8988T (cell line): ENCODE measurements around the gene ALAD.
A peak's percentile ranks its signal among the peaks of the same experiment; 100 is the strongest.
"Not testable (repeated sequence)": the region's sequence is repeated elsewhere in the genome, so short reads cannot be mapped to it uniquely, and the experiment has no call there.

Source experiments
- DNase-seq: peaks from one replicate; pipeline ENCODE4 v3.0.0; 2011

ALAD gene

DNA sequence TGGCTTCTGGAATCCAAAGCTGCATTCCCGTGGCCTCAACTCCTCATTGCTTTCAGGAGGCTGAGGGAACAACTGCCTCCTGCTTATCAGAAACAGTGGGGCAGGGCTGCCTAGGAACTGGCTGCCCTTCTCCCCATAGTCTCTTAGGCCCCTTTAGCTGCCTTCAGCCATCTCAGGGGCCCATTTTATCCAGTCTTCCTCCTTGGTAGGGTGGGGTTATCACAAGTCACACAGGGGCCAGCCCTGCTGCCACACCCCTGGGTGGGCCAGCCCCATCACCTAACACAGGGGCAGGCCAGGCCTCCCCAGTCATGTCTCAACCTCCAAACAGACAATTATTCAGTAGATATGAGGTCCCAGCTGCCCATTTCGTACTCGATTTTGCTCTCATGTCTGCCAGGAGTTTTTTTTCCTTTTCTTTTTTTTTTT is 3.9 kb downstream of the ALAD start:
- no peak for DNase-seq

DNA sequence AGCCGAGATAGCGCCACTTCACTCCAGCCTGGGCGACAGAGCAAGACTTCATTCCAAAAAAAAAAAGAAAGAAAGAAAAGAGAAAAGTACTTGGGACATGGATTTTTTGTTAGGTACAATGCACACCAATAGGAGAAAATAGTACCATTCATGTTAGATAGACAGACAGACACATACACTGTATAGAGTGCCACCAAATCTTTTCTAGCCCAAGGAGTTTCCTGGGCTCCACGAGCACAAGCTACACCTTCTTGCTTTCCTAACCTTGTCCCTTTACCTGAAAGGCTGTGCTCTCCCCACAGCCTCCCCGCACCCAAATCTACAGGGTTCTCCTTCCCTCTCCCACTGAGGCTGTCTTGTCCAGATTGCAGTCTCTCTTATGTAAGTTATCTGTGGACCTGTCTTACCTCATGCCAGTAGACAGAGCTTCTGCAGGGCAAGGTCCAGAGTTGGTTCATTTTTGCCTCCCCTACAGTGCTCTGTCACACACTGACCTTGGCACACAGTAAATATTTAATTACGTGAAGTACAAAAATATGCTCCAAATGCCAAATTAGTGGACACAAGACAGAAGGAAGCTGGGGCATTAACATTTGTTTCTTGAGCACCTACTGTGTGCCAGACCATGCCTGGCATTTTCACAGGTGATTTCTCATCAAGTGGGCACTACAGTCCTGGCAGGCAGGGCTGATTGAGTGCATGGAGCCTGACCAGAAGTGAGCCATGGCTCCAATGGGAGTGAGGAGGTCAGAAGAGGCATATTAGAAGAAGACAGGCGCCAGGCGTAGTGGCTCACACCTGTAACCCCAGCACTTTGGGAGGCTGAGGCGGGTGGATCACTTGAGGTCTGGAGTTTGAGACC is 5.9 kb downstream of the ALAD start:
- DNase-seq: no peak

DNA sequence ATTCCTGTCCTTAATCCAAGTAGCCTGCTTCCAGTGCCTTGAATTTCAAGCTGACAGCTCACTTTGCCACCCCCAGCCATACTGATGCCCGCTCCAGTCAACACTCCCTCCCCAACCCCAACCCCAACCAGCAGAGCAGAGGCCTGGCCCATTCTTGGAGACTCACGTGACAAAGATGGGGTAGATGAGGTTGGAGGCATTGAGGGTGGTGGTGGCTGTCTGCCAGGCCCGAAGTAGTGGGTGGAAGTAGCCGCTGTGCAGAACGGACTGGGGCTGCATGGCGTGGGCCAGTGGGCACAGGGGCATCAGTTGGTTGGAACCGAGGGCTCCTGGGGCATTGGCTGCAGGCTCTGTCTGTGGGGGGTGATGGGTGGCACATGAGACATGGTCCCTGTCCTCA is 7.8 kb downstream of the ALAD start:
- DNase-seq: no peak

DNA sequence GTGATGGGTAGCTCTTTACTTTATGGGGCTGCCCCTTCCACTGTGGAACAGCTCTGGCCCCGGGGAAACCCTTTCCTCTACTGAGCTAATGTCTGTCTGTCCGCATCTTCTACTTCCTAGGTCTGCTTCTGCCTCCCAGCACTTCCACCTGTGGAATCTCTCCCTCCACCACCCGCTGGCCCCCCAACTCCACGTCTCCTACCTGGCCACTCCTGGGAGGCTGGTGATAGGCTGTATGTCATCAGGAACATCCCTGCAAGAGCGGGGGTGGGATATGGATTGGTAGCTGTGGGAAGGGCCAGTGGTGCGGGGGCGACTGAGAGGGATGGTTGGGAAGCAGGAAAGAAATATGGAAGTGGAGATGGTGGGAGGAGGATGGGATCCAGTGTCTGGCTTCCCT is 9.2 kb downstream of the ALAD start:
- DNase-seq: no peak

DNA sequence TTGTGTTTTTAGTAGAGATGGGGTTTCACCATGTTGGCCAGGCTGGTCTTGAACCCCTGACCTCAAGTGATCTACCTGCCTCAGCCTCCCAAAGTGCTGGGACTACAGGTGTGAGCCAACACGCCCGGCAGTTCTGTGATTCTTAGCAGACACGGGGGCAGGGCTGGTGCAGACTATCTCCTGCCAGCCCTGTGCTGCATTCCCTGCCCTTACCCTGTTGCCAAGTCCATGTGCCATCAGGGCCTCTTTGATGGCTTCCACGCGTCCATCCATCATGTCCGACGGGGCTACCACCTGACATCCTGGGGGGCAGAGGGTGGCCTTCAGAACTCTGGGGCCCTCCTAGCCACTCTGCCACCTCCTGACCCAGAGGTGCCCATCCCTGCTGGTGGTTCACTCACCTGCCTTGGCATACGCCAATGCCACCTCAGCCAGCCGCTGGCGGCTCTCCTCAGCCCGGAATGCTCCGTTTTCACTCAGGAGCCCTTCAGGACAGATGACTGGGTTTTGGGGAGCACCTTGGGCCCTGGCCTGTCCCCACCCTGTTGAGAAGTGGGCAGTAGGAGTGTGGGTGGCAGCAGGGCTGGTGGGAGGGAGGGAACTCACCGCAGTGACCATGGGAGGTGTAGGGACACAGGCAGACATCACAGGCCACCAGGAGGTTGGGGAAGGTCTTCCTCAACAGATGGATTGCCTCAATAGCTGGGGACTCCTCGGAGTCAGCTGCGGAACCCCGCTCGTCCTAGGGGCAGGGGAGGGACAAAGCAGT is 10.7 kb downstream of the ALAD start:
- no peak for DNase-seq

DNA sequence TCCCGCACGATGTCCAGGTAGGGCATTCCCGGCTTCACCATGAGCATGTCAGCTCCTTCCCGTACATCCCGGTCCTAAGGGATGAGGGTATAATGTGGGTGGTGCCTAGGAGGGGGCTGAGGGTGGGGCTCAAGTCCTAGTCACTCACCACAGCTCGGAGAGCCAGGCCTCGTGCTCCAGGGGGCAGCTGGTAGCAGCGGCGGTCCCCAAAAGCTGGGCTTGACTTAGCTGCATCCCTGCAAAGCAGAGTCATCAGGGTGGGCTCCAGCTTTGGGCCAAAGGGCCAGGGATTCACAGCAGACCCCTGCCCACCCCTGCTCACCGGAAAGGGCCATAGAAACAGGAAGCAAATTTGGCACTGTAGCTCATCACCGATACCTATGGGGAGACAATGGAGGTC is 11.6 kb downstream of the ALAD start:
- no peak for DNase-seq

DNA sequence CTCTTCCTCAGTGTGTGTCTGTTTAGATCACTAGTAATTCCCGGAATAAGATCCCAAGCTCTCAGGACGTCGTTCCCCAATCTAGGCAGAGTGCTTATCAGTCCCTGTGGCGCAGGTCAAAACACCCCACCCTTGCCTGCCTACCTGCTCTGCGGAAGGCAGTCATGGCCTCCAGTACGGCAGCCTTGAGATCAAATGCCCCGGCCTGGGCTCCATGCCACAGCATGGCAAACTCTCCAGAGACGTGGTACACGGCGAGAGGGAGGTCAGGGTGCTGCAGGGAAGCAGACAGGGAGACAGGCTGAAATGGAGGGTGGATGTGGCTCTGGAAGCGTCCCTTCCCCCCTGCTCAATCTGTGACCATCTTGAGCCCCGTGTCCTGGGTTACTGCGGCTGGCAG is 12.3 kb downstream of the ALAD start:
- DNase-seq: no peak

DNA sequence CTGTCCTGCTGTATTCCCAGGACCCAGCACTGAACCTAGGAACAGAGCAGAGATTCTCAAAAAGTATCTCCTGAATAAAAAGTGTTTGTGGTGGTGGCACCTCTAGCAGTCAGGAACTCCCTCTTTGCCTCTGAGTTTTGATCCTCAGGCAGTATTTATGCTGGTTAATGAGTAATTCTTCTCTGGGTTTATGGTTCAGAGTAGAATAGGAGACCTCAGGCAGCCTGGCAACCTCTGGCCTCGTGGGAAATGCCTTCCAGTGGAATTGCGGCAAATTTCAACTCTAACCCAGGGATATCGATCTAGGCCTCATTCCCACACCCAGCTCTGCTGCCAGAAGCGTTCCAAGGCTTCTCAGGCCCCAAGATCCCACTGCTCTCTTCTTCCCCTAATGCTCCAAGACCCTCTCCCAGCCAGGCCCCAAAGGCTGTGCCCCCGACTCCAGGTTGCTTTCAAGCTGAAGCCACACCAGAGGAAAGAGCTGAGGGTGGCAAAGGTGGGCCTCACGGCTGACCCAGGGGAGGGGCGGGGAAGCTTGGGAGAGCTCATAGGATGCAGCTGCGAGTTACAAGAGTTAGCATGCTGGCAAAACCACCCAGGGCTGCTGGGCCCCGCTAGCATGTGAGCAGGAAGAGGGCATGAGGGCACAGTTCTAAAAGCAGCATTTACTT is 13.4 kb downstream of the ALAD start:
- no peak for DNase-seq

DNA sequence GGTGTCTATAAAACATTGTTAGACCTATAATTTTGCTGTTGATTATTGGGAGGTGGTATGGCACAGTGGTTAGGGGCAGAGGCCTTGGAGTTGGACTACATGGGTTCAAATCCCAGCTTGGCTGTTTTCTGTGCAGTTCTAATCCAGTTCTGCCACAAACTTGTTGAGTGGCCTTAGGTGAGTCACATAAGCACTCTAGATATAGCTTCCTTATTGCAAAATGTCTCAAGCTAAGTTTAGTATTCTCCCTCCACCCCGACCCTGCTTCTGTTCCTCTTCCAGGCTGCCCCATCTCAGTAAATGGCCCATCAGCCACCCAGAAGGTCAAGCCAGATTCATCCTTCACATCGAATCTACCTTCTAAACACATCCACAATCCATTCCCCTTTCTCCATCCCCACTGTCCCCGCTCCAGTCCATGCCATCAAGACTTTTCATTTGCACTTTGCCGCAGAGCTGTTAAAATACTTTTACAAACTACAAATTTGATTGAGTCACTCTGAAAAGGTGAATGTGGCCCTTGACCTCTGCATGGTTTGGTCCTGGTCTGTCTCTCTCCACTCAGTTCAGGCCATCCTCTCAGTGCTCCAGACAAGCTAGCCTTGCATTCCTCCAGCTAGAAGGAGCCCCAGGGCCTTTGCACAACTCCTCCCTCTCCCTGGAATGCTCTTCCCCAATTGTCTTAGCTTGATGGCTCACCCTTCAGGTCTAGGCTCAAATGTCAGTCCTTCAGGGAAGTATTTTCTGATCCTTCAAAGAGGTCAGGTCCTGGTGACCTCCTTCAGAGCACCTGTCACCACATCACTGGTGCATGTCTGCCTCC is 14.3 kb downstream of the ALAD start:
- DNase-seq: no peak

DNA sequence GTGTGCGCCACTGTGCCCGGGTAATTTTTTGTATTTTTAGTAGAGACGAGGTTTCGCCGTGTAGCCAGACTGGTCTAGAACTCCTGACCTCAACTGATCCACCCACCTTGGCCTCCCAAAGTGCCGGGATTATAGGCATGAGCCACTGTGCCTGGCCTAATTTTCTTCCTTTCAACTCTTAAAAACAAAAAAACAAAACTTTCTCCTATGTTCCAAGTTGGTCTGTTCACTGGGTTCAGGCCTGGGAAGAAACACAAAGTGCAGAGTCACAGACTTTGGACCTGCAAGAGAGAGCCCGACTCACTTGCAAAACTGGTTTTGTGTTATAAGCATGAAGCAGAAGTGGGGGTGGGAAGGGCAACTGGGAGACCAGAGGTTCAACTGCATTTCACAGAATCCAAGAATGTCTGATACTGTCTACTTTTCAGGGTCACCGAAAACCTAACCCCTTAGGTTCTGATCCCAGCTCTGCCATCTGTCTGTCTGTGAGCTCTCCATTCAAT is 19.1 kb downstream of the ALAD start:
- no peak for DNase-seq

DNA sequence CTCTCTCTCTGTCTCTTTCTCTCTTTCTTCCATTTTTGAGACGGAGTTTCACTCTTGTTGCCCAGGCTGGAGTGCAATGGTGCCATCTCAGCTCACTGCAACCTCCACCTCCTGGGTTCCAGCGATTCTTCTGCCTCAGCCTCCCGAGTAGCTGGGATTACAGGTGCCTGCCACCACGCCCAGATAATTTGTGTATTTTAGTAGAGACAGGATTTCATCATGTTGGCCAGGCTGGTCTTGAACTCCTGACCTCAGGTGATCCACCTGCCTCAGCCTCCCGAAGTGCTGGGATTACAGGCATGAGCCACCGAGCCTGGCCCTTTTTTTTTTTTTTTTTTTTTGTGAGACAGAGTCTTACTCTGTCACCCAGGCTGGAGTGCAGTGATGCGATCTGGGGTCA is 19.6 kb downstream of the ALAD start:
- not testable (repeated sequence) for DNase-seq

DNA sequence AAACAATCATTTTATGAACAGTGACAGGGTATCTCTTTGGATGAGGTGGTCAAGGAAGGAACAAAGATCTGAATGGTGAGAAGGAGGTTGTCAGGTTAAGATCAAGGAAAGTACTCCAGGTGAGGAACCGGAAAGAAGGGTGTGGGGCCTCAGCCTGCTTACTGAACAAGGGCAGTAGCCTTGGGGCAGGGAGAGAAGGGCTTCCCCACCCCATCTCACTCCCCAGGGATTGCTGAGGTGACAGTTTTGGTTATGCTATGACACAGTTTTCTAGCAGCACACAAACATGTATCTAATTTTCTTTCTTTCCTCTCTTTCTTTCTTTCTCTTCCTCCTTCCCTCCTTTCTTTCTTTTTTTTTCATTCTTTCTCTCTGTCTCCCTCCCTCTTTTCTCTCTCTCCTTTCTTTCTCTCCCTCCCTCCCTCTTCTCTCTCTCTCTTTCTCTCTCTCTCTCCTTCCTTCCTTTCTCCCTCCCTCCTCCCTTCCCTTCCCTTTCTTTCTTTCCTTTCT is 20.2 kb downstream of the ALAD start:
- DNase-seq: no peak

DNA sequence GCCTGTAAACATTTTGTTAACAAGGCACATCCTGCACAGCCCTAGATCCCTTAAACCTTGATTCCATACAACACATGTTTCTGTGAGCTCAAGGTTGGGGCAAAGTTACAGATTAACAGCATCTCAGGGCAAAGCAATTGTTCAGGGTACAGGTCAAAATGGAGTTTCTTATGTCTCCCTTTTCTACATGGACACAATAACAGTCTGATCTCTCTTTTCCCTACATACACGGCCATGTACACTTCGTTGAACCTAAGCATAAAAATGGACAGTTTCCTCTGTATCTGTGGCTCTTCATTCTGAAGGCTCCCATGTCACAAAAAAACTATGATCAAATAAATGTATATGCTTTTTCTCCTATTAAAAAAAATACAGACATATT is 21.3 kb downstream of the ALAD start:
- not testable (repeated sequence) for DNase-seq

DNA sequence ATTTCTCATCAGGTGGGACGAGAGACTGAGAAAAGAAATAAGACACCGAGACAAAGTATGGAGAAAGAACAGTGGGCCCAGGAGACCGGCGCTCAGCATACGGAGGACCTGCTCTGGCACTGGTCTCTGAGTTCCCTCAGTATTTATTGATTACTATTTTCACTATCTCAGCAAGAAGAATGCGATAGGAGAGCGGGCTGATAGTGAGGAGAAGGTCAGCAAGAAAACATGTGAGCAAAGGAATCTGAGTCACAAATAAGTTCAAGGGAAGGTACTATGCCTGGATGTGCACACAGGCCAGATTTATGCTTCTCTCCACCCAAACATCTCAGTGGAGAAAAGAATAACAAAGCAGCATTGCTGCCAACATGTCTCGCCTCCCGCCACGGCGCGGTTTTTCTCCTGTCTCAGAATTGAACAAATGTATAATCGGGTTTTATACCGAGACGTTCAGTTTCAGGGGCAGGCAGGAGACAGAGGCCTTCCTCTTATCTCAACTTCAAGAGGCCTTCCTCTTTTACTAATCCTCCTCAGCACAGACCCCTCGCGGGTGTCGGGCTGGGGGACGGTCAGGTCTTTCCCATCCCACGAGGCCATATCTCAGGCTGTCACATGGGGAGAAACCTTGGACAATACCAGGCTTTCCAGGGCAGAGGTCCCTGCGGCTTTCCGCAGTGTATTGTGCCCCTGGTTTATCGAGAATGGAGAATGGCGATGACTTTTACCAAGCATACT is 21.8 kb downstream of the ALAD start:
- not testable (repeated sequence) for DNase-seq

DNA sequence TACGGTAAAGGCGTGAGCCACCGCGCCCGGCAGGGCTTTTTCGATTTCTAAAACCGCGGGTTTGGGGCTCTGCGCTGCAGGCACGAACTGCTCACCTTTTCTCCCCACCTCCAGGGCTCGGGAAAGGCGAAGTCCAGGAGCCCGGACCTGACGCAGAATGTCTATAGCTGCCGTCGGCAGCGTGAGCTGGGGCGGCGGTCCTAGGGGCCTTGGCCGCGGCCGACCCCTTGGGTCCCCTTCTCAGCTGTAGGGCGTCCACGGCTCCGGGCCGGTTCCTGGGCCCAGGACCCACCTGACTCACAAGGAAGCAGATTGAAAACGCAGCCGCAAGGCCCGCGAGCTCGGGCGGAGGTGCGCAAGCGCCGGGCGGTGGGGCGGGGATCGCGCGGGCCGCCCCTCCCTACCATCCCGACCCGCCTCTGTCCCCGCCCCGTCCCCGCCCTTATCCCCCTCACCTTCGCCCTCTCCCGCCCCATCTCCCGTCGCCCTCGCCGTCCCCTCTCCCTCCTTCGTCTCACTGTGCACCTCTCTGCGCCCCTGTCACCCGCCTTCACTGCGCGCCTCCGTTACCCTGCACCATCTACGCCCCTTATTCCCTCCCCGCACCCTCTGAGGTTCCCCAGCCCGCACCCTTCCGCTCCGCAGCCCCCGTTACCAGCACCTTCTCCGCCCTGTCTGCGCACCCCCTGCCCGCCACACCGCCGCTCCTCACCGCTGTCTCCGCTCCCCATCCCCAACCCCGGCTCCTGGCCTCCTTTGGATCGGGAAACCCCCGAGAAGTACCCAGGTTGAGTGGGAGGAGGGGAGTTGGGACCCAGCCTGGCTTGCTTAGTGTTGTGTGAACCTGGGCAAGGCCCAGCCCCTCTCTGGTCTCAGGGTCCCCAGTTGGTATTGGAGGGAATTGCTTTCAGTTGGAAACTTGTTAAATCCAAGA is 24.2 kb downstream of the ALAD start, which contains the start of gene HDHD3:
Gene HDHD3, minus strand, starts transcription at position 353 of the 934 bp plus-strand sequence. CDS start 2,632 bp downstream, outside the sequence.
- DNase-seq: peak; percentile 90

DNA sequence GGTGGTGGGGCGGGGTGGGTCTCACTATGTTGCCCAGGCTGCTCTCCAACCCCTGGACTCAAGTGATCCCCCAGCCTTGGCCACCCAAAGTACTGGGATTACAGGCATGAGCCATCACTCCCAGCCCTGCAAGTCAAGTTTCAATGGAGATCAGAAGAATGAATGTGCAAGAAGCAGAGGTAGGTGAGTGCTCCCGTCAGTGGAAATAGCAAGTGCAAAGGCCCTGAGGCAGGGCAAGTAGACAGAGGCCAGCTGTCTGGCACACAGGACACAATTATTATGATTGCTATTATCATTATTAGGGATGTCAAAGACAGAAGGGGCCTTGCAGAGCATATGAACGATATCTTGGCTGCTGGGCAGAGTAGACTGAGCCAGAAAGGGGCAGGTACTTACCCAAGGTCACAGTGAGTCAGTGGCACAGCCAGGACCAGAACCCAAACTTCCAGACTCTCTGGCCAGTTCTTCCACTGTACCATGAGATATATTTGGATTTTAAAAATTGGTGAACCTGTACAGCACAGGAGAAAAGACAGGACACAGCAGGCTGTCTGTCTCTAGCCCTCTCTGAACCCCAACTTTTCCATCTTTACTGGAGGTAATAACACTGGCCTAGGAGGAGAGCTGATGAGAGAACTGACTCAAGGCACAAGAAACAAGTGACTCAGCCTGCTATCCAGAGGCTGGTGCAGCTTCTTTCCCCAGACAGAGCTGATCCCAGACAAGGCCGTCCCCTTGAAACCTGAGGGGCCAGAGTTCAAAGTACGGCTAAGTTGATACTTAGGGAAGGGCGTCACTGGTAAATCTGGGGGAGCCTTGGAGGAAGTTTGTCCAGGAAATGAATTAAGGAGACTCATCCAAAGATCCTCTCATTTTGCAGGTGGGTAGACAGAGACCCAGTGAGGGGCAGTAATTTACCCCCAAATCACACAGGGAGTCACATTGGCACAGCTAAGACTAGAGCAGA is 25.7 kb downstream of the ALAD start:
- DNase-seq: no peak

DNA sequence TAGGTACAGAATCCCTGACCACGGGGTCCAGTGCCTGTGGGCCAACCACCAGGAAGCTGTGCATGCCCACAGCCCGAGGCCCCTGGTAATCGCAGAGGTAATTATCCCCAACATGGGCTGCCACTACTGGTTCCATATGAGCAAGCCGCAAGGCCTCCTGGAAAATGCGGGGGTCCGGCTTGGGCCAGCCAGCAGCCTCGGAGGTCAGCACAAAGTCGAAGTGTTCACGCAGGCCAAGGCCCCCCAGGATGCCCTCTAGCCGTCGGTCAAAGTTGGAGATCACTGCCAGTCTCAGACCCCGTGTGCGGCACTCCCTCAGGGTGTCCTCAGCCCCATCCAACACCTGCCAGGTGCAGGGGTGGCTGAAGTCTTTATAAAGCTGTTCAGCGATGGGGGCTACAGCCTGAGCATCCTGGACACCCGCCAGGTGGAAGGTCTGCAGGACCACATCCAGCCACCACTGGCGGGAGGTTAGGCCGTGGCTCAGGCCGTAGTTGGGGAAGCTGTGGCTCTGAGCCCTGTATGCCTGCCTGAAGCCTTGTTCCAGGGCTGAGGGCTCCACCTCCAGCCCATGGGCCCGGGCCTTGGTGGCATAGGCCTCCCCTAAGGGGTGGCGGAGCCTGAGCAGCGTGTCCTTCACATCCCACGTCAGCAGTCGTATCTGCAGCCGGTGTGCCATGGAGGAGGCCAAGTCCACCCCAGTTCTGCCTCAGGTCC is 27.2 kb downstream of the ALAD start:
- no peak for DNase-seq

DNA sequence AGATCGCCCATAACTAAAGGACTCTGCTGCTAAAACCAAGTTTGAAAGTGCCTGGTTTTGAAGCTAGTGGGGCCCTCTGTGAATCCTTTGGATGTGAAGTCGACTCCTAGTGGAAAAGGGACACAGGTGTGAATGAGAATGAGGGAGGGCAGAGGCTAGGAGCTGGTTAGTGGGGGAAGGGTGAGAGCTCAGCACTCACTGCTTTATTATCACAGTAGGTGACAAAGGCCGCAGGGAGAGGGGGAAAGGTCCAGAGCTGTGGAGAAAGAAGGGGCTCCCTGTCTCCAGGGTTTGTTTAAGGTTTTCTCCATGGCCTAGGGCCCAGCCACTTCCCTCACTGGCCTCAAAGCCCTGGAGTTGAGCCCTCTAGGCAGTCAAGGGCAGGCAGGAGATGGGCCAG is 27.8 kb downstream of the ALAD start:
- no peak for DNase-seq
